Spleen (tissue), 11 donors: ENCODE measurements around the gene ARID5B. TPM values are rescaled to one million over a fixed set of nuclear protein-coding genes. Genes with fewer than 3 reads are reported as not detected.

Experiments used
- DNase-seq: peaks from one replicate; pipeline ENCODE4 v3.0.0-alpha.2; 2020
- H3K27ac ChIP-seq, 8 donors: fragments of 200-600 bp; sonication (generic) in 7 of 8; 1 replicate in 4 of 8; 2 replicates in 4 of 8; pipeline versions ENCODE4 v1.5.0 to v1.8.0; 2016 to 2021; ENCODE audit warnings: inconsistent platforms in 4 of 8, mild to moderate bottlenecking in 4 of 8, moderate library complexity in 1 of 8
- H3K27me3 ChIP-seq, 7 donors: fragments of 200-600 bp; sonication (generic) in 6 of 7; replicated peaks in 1 of 7; 1 replicate in 4 of 7; 2 replicates in 3 of 7; pipeline versions ENCODE4 v1.5.0 to v1.8.0; 2016 to 2021; ENCODE audit warnings: inconsistent platforms in 3 of 7, mild to moderate bottlenecking in 1 of 7
- H3K36me3 ChIP-seq, 6 donors: fragments of 200-600 bp; sonication (generic) in 5 of 6; 1 replicate in 4 of 6; 2 replicates in 2 of 6; pipeline versions ENCODE4 v1.5.0 to v1.8.0; 2016 to 2021; ENCODE audit warnings: inconsistent platforms in 2 of 6
- H3K4me1 ChIP-seq, 6 donors: fragments of 200-600 bp; sonication (generic) in 5 of 6; 1 replicate in 3 of 6; 2 replicates in 3 of 6; pipeline versions ENCODE4 v1.5.0 to v1.8.0; 2016 to 2021; ENCODE audit warnings: inconsistent platforms in 3 of 6
- H3K4me3 ChIP-seq, 8 donors: fragments of 200-600 bp; sonication (generic) in 7 of 8; 1 replicate in 4 of 8; 2 replicates in 4 of 8; pipeline versions ENCODE4 v1.5.0 to v1.8.0; 2016 to 2021; ENCODE audit warnings: inconsistent platforms in 4 of 8, mild to moderate bottlenecking in 4 of 8, moderate library complexity in 2 of 8
- H3K9me3 ChIP-seq, 8 donors: fragments of 200-600 bp; sonication (generic) in 7 of 8; 1 replicate in 4 of 8; 2 replicates in 4 of 8; pipeline versions ENCODE4 v1.5.0 to v1.8.0; 2016 to 2021; ENCODE audit warnings: inconsistent platforms in 4 of 8
- CTCF ChIP-seq, 11 experiments: fragments of 200-600 bp in 7 of 11; fragments of 450-650 bp in 4 of 11; sonication (generic) in 4 of 11; IDR thresholded peaks in 8 of 11; conservative IDR thresholded peaks in 3 of 11; 1 replicate in 7 of 11; 2 replicates in 4 of 11; pipeline versions ENCODE4 v1.4.0 to v1.8.0; 2016 to 2021; ENCODE audit warnings: antibody characterized with exemption in 11 of 11, inconsistent platforms in 4 of 11, mild to moderate bottlenecking in 1 of 11
- POLR2A ChIP-seq, 3 donors: fragments of 450-650 bp; IDR thresholded peaks; one replicate each; pipeline ENCODE4 v1.5.1; 2017; ENCODE audit warnings: antibody characterized with exemption in 3 of 3, mild to moderate bottlenecking in 1 of 3
- POLR2AphosphoS5 ChIP-seq, 3 donors: sonication (generic); formaldehyde crosslinking; IDR thresholded peaks; one replicate each; pipeline ENCODE4 v1.5.1; 2017; ENCODE audit warnings: antibody characterized with exemption in 3 of 3
- WGBS, 5 donors: extraction: QIAGEN DNeasy Blood & Tissue Kit in 3 of 5; methylation state at CpG; one replicate each; pipeline versions ENCODE4 v1.1.5 to v1.1.7; 2013 to 2018; 5-methylcytosine and 5-hydroxymethylcytosine counted together
- intact Hi-C: fragments of 100-400 bp; cut with DNase I; formaldehyde crosslinking; loops from one replicate; pipeline ENCODE4 v1.15.0; 2023; ENCODE audit warnings: low total_unique reads
- polyA plus RNA-seq, 3 donors: library from polyadenylated mRNA; stranded (reverse); fragments of 200-250 nt; gene quantifications; one replicate each; pipeline ENCODE4 v1.2.1, GENCODE V29; 2013
- total RNA-seq, 7 donors: library from RNA; depleted of rRNA in 3 of 7; stranded (reverse); fragments of >200 nt in 3 of 7; fragmentation: NEBNext Ultra II Directional in 4 of 7; extraction: Animal tissue kit (Norgen Biotek cat#: 25700) in 4 of 7; gene quantifications; one replicate each; pipeline versions ENCODE4 v1.1.0 to v1.2.1, GENCODE V29; 2016 to 2021
- donor health status: healthy with polysubstance abuse.
- donor health status: DM: no; HTN: no; CAD: no; lungs with moderate emphysema.
- donor health status: DM: no; HTN: no; CAD: no.
- donor health status: Bipolar disorder and iron deficiency.
- donor health status: healthy.
- donor health status: DM: no; HTN: no; CAD: no.
- donor health status: DM: yes; HTN: yes; CAD: no.

The ARID5B gene
- total and polyA plus RNA-seq, 10 donors = 5.6 to 70.7 (median 46.2) TPM

- intact Hi-C loops = no loop called here
These were observed 120.7 kb downstream of the ARID5B start for GRCh38 chr10:62021978-62022802.

GRCh38 chr10:62022830-62023229 lies 121.3 kb downstream of the ARID5B start:
- no peak overlapping the region for H3K4me3 ChIP-seq
- H3K27me3 ChIP-seq = no peaks in the 10 kb centered on the region
- H3K9me3 ChIP-seq = no peaks in the 10 kb centered on the region
- H3K27ac ChIP-seq = peak overlapping the region in 6 of 8 donors; percentile 84 to 90 (median 87)
- no peak for TF ChIP-seq POLR2AphosphoS5 (IDR thresholded peaks at IDR 0.05)
- no peak for TF ChIP-seq POLR2A (IDR thresholded peaks at IDR 0.05)
- TF ChIP-seq CTCF (IDR thresholded peaks at IDR 0.05 in 8 of 11, conservative IDR thresholded peaks at IDR 0.05 in 3 of 11) = no peak
- peaks cover 26 to 89% (median 56%) of the 10 kb centered on the region in 6 donors for H3K4me1 ChIP-seq
- 75 to 89% (median 80%) methylated on average over 6 of the region's 6 CpGs for WGBS, 5 donors
- DNase-seq = no peak
- intact Hi-C loops = no loop called here
- H3K36me3 ChIP-seq = no peaks in the 10 kb centered on the region

More at GRCh38 chr10:62021978-62022802, 120.7 kb downstream of the ARID5B start:
- Histone ChIP-seq H3K9me3 (no peaks in the 10 kb centered on the region), H3K27me3 (no peaks in the 10 kb centered on the region), H3K4me1 (peaks cover 31 to 90% (median 63%) of the 10 kb centered on the region in 6 donors), H3K36me3 (no peaks in the 10 kb centered on the region), H3K27ac (peak overlapping the region in 7 of 8 donors; percentile 7 to 90 (median 87)), H3K4me3 (no peak overlapping the region)
- no peak for DNase-seq
- WGBS, 5 donors = 79 to 90% (median 86%) methylated on average over 5 of the region's 5 CpGs
- no peak for TF ChIP-seq CTCF (IDR thresholded peaks at IDR 0.05 in 8 of 11, conservative IDR thresholded peaks at IDR 0.05 in 3 of 11)
- no peak for TF ChIP-seq POLR2AphosphoS5 (IDR thresholded peaks at IDR 0.05)
- TF ChIP-seq POLR2A (IDR thresholded peaks at IDR 0.05) = no peak

- peaks cover 21 to 89% (median 51%) of the 10 kb centered on the region in 6 donors for H3K4me1 ChIP-seq
- no peak overlapping the region for H3K4me3 ChIP-seq
- peak overlapping the region in 5 of 8 donors; percentile 84 to 90 (median 87) for H3K27ac ChIP-seq
- peaks cover 0 to 2% (median 0%) of the 10 kb centered on the region in 6 donors for H3K36me3 ChIP-seq
- H3K27me3 ChIP-seq = no peaks in the 10 kb centered on the region
- no peak for DNase-seq
- intact Hi-C loops = no loop called here
- H3K9me3 ChIP-seq = no peaks in the 10 kb centered on the region
- TF ChIP-seq CTCF (IDR thresholded peaks at IDR 0.05 in 8 of 11, conservative IDR thresholded peaks at IDR 0.05 in 3 of 11) = no peak
- TF ChIP-seq POLR2AphosphoS5 (IDR thresholded peaks at IDR 0.05) = no peak
- TF ChIP-seq POLR2A (IDR thresholded peaks at IDR 0.05) = no peak
- WGBS, 5 donors = 57 to 80% (median 73%) methylated on average over 1 of the region's 1 CpG
These were observed 121.8 kb downstream of the ARID5B start for GRCh38 chr10:62023329-62023728.

- Histone ChIP-seq H3K9me3 (no peaks in the 10 kb centered on the region), H3K4me1 (peaks cover 16 to 88% (median 44%) of the 10 kb centered on the region in 6 donors), H3K27me3 (no peaks in the 10 kb centered on the region), H3K4me3 (no peak overlapping the region), H3K36me3 (peaks cover 0 to 5% (median 0%) of the 10 kb centered on the region in 6 donors), H3K27ac (peak overlapping the region in 5 of 8 donors; percentile 84 to 90 (median 87))
- intact Hi-C loops = no loop called here
- TF ChIP-seq POLR2A (IDR thresholded peaks at IDR 0.05) (no peak), CTCF (IDR thresholded peaks at IDR 0.05 in 8 of 11, conservative IDR thresholded peaks at IDR 0.05 in 3 of 11) (no peak), POLR2AphosphoS5 (IDR thresholded peaks at IDR 0.05) (no peak)
- DNase-seq = no peak
- 65 to 69% (median 66%) methylated on average over 4 of the region's 4 CpGs for WGBS, 5 donors
These were observed 122.7 kb downstream of the ARID5B start for GRCh38 chr10:62024026-62024701.
